Fibroblast of skin of back (primary cell): ENCODE measurements around the gene PNPLA2.

Experiments
- DNase-seq: peaks from one replicate; pipeline ENCODE4 v3.0.0-alpha.2; 2013

PNPLA2 gene

DNA sequence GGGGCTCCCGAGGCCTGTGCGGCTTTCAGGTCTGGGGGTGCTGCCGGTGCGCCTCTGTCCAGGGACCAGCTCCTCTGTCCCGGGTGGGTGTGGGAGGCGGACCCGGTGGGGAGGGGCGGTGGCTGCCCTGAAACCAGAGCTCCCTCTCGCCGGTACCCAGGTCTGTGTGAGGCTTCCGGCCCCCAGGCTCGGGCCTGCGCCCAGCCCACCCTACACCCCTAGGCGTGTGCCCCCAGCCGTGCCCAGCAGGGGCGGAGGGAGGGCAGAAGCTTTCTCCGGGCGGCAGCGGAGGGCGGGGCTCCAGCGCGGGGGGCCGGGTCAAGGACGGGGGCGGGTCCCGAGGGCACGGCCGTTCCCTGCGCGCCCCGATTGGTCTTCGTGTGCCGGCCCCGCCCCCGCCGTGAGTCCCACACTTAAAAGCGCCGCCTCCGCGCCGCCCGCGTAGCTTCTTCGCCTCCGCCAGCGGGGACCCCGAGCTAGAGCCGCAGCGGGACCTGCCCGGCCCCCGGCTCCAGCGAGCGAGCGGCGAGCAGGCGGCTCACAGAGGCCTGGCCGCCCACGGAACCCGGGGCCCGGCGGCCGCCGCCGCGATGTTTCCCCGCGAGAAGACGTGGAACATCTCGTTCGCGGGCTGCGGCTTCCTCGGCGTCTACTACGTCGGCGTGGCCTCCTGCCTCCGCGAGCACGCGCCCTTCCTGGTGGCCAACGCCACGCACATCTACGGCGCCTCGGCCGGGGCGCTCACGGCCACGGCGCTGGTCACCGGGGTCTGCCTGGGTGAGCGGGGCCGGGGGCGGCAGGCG is 616 bp downstream of the PNPLA2 start:
- peak; percentile 87 for DNase-seq

GRCh38 chr11:819943-820649 is 1.4 kb downstream of the PNPLA2 start:
- peak; percentile 69 for DNase-seq

GRCh38 chr11:820655-821511 is 2.2 kb downstream of the PNPLA2 start:
- peak; percentile 62 for DNase-seq

GRCh38 chr11:821512-822371 is 3.0 kb downstream of the PNPLA2 start:
- no peak for DNase-seq

- no peak for DNase-seq
Observed at GRCh38 chr11:823441-824291, 5.0 kb downstream of the PNPLA2 start.

GRCh38 chr11:824292-824880 is 5.7 kb downstream of the PNPLA2 start:
- DNase-seq = no peak

DNA sequence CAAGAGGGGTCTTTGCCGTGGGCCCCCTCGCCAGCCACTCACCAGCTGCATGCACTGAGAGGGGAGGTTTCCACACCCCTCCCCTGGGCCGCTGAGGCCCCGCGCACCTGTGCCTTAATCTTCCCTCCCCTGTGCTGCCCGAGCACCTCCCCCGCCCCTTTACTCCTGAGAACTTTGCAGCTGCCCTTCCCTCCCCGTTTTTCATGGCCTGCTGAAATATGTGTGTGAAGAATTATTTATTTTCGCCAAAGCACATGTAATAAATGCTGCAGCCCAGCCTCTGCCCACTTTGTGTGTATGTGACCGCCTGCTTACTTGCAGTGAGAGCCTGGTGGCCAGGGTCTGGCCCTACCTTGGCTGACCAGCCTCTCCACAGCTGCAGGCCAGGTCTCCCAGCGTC is 6.2 kb downstream of the PNPLA2 start:
- DNase-seq = no peak

- DNase-seq = no peak
Observed at GRCh38 chr11:825366-826226, 6.9 kb downstream of the PNPLA2 start.

DNA sequence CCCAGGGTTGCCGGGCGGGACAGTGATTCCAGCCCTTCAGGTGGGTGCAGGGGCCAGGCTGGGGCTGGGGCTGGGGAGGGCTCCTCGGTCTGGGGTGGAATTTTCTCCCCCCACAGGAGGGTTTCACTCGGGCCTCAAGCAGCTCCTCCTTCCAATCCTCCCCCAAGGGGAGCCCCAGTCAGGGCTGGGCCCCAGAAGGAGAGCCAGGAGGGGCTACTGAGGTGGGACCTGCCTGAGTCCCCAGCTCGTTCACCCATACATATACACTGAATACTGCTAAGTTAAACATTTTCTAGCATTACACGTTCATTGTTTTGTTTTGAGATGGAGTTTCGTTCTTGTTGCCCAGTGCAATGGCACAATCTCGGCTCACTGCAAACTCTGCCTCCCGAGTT is 7.5 kb downstream of the PNPLA2 start:
- no peak for DNase-seq

- no peak for DNase-seq
Observed at GRCh38 chr11:826836-827145, 8.1 kb downstream of the PNPLA2 start.

DNA sequence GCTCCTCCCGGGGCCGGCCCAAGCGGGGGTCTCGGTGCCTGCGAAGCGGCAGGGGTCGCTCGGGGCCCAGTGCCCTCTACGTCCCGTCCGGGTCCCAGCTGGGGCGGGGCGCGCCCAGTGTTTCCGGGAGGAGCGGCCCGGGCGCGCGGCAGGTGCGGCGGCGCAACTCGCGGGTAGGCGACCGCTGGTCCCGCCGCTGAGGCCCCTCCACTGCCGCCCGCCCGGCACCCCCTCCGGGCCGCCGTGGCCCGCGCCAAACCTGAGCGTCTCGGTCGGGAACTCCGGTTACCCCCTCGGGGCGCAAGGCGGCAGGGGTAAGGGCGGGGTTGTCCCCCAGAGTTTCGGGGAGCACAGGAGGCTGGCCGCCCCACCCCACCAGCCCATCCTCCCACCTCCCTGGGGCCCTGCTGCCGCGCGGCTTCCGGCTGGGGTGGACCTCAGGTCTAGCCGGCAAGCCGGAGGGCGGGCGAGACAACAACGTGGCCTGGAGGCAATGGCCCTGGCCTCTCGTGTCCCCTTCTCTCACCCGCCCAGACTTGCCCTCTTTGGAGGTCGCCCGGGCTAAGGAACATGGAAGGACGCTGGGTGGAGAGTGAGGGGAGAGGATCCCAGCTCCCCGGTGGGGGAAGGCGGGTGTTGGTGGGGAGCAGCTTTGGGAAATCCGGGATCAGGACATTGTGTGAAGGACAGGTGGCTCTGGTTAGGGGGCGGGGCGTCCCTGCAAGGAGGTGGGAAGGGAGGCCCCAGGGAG is 8.6 kb downstream of the PNPLA2 start:
- DNase-seq = no peak

DNA sequence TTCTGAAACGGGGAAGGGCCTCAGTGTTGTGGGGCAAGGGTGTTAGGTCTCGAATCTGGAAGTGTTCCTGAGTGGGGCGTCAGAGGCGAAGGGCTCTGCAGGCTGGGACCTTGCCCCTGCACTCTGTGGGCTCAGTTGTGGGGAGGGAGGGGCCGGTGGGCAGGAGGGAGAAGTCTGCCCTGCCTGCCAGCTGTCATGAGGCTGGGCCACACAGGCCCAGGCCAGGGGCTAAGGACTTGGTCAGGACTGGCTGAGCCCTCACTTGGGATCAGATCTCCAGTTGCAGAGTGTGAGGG is 9.1 kb downstream of the PNPLA2 start, which contains the start of gene CRACR2B:
TSS of gene CRACR2B (plus strand) at position 23 of the 296 bp plus-strand sequence. CDS start 689 bp downstream, outside the sequence.
- no peak for DNase-seq

DNA sequence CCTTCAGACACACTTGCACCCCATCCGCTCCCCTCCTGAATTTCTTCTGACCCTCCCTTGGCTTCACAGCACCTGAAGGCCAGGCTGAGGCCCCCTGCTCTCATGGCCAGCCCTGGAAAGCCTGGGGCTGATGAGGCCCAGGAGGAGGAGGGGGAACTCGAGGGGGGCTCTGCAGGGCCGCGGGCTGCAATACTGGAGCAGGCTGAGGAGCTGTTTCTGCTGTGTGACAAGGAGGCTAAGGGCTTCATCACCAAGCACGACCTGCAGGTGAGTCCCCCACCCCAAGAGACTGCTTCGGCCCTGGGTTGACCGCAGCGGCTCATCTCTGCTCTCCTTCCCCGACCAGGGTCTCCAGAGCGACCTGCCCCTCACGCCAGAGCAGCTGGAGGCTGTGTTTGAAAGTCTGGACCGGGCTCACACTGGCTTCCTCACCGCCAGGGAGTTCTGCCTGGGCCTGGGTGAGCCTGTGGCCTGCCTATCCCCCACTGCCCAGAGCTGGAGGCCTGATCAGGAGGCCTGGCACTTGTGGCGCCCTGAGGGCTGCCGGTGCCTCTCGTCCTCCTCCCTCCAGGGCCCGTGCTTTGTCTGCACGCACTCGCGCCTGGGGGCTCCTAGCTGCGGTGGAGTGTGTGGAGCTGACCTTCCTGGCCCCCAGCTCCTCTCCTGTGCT is 9.9 kb downstream of the PNPLA2 start:
- DNase-seq = no peak

- no peak for DNase-seq
Observed at GRCh38 chr11:829176-829846, 10.6 kb downstream of the PNPLA2 start.

DNA sequence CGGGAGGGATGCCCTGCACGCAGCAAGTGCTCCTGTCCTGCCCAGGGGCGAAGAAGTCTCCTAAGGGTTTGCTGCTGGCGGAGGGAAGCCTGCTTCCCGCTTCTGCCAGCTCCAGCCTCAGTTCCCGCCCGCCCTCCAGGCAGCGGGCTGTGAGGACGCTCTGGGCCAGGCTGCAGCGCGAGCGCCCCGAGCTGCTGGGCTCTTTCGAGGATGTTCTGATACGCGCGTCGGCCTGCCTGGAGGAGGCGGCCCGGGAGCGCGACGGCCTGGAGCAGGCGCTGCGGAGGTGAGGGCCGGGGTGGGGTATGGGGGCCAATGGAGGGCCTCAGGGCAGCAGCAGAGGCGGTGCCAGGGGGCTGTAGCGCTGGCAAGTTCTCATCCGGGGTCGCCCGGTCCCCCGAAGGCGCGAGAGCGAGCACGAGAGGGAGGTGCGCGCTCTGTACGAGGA is 11.2 kb downstream of the PNPLA2 start:
- DNase-seq = no peak

- DNase-seq = peak; percentile 57
Observed at GRCh38 chr11:830295-831117, 11.8 kb downstream of the PNPLA2 start.
